ENCODE results near the gene CMSS1.

DNA sequence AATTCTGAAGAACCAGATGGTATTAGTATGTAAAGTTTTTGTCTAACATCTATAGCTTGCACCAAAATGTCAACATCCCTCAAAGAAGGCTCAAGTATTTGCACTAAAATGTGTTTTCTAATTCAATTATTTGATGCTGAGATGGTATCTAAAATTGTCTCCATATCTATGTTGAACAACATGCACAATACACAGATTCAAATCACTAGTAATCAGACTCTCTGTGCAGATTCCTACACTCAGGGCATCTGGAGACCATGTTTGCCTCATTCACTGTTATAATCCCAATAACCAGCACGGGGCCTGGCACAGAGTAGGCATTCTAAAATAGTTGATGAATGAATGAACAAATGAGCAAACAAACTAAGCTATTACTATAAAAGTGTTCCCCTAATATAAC is 294.1 kb downstream of the CMSS1 start:
- TF ChIP-seq CTCF (IDR thresholded peaks at IDR 0.05; ENCODE audit: insufficient read depth, low read length) (no peak), POLR2AphosphoS5 (IDR thresholded peaks at IDR 0.05; ENCODE audit: low read depth) (no peak)
- TF ChIP-seq, protein P1, sequence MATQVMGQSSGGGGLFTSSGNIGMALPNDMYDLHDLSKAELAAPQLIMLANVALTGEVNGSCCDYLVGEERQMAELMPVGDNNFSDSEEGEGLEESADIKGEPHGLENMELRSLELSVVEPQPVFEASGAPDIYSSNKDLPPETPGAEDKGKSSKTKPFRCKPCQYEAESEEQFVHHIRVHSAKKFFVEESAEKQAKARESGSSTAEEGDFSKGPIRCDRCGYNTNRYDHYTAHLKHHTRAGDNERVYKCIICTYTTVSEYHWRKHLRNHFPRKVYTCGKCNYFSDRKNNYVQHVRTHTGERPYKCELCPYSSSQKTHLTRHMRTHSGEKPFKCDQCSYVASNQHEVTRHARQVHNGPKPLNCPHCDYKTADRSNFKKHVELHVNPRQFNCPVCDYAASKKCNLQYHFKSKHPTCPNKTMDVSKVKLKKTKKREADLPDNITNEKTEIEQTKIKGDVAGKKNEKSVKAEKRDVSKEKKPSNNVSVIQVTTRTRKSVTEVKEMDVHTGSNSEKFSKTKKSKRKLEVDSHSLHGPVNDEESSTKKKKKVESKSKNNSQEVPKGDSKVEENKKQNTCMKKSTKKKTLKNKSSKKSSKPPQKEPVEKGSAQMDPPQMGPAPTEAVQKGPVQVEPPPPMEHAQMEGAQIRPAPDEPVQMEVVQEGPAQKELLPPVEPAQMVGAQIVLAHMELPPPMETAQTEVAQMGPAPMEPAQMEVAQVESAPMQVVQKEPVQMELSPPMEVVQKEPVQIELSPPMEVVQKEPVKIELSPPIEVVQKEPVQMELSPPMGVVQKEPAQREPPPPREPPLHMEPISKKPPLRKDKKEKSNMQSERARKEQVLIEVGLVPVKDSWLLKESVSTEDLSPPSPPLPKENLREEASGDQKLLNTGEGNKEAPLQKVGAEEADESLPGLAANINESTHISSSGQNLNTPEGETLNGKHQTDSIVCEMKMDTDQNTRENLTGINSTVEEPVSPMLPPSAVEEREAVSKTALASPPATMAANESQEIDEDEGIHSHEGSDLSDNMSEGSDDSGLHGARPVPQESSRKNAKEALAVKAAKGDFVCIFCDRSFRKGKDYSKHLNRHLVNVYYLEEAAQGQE (IDR thresholded peaks at IDR 0.05; ENCODE audit: insufficient replicate concordance, low read depth), result no peak
